ENCODE results near the gene MDK. TPM values are rescaled to one million over a fixed set of nuclear protein-coding genes. Genes with fewer than 3 reads are reported as not detected.

MDK gene
- total RNA-seq, 1 donor from 2014 or later = 2,040 TPM

GRCh38 chr11:46382646-46383403, 1.4 kb downstream of the MDK start:
- Mint-ChIP-seq H3K27me3 (peaks cover 19% of the 10 kb centered on the region), H3K4me3 (ENCODE audit: low read depth) (peak overlapping the region; percentile 92), H3K4me1 (ENCODE audit: low read depth) (peaks cover 12% of the 10 kb centered on the region), H3K36me3 (ENCODE audit: insufficient read depth) (peaks cover 5% of the 10 kb centered on the region), H3K27ac (peak overlapping the region; percentile 37), H3K9me3 (ENCODE audit: low read depth) (no peaks in the 10 kb centered on the region)
- TF ChIP-seq CTCF (IDR thresholded peaks at IDR 0.05; ENCODE audit: unreplicated experiment) = peak; percentile 70
- no peak for DNase-seq (ENCODE audit: low spot score, unreplicated experiment)

DNA sequence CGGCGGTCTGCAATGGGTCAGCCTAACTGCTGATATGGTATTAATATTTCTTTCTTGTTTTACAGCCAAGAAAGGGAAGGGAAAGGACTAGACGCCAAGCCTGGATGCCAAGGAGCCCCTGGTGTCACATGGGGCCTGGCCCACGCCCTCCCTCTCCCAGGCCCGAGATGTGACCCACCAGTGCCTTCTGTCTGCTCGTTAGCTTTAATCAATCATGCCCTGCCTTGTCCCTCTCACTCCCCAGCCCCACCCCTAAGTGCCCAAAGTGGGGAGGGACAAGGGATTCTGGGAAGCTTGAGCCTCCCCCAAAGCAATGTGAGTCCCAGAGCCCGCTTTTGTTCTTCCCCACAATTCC, 1.9 kb downstream of the MDK start:
- Mint-ChIP-seq H3K36me3 (ENCODE audit: insufficient read depth) (peaks cover 4% of the 10 kb centered on the region), H3K4me1 (ENCODE audit: low read depth) (peaks cover 17% of the 10 kb centered on the region), H3K9me3 (ENCODE audit: low read depth) (no peaks in the 10 kb centered on the region), H3K27me3 (peaks cover 24% of the 10 kb centered on the region), H3K4me3 (ENCODE audit: low read depth) (peak overlapping the region; percentile 92), H3K27ac (no peak overlapping the region)
- DNase-seq (ENCODE audit: low spot score, unreplicated experiment) = no peak
- TF ChIP-seq CTCF (IDR thresholded peaks at IDR 0.05; ENCODE audit: unreplicated experiment) = no peak

DNA sequence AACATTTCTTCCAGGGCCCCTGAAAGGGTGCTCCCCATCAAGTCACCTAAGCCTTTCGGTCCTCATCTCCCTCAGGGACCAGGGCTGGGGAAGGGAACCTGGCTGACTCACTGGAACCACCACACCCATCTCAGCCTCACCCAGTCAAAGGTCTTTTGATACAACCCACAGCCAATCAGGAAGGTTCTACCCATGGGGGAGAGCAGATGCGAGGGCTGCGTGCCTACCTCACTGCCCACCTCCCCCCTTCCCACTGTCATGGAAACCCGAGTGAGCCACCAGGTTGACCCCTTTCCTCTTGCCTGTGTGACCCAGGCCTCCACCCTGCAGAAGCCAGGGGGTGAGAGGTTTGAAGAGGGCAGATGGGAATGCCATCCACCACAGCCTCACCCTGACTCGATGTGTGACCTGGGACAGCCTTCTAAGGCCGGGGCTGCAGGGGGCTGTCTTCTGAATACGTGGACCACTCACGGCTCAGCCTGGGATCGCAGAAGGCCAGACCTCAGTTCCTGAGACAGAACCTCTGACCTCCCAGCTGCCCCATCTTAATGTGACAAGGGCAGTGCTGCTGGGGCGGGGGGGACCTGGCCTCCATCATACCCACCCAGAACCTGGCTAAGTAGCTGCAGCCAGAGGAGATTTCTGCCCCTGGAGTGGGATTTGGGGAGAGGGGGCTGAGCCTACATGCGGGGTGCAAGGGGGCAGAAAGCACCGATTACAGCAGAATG, 2.7 kb downstream of the MDK start:
- DNase-seq (ENCODE audit: low spot score, unreplicated experiment) = no peak
- no peak for TF ChIP-seq CTCF (IDR thresholded peaks at IDR 0.05; ENCODE audit: unreplicated experiment)
- H3K27me3 Mint-ChIP-seq = peaks cover 32% of the 10 kb centered on the region
- H3K9me3 Mint-ChIP-seq (ENCODE audit: low read depth) = no peaks in the 10 kb centered on the region
- no peak overlapping the region for H3K27ac Mint-ChIP-seq
- H3K36me3 Mint-ChIP-seq (ENCODE audit: insufficient read depth) = peaks cover 4% of the 10 kb centered on the region
- peak overlapping the region; percentile 92 for H3K4me3 Mint-ChIP-seq (ENCODE audit: low read depth)
- H3K4me1 Mint-ChIP-seq (ENCODE audit: low read depth) = peaks cover 19% of the 10 kb centered on the region

- Mint-ChIP-seq H3K4me1 (ENCODE audit: low read depth) (peaks cover 19% of the 10 kb centered on the region), H3K27me3 (peaks cover 44% of the 10 kb centered on the region), H3K36me3 (ENCODE audit: insufficient read depth) (peaks cover 4% of the 10 kb centered on the region), H3K4me3 (ENCODE audit: low read depth) (no peak overlapping the region), H3K27ac (no peak overlapping the region), H3K9me3 (ENCODE audit: low read depth) (no peaks in the 10 kb centered on the region)
- TF ChIP-seq CTCF (IDR thresholded peaks at IDR 0.05; ENCODE audit: unreplicated experiment) = no peak
- DNase-seq (ENCODE audit: low spot score, unreplicated experiment) = no peak
These were observed 3.9 kb downstream of the MDK start for GRCh38 chr11:46385169-46386004.

GRCh38 chr11:46386005-46386578, 4.6 kb downstream of the MDK start:
- no peak for DNase-seq (ENCODE audit: low spot score, unreplicated experiment)
- no peak overlapping the region for H3K27ac Mint-ChIP-seq
- H3K9me3 Mint-ChIP-seq (ENCODE audit: low read depth) = no peaks in the 10 kb centered on the region
- H3K4me1 Mint-ChIP-seq (ENCODE audit: low read depth) = peaks cover 21% of the 10 kb centered on the region
- H3K36me3 Mint-ChIP-seq (ENCODE audit: insufficient read depth) = peaks cover 4% of the 10 kb centered on the region
- H3K4me3 Mint-ChIP-seq (ENCODE audit: low read depth) = no peak overlapping the region
- TF ChIP-seq CTCF (IDR thresholded peaks at IDR 0.05; ENCODE audit: unreplicated experiment) = no peak
- peaks cover 49% of the 10 kb centered on the region for H3K27me3 Mint-ChIP-seq

All from progenitor cell of endocrine pancreas (in vitro differentiated cells).